SU-DHL-6 (cell line): ENCODE measurements around the gene MEDAG.

Experiments used
- CTCF ChIP-seq: fragments of 200-600 bp; sonication (generic); IDR thresholded peaks from one replicate; pipeline ENCODE4 v1.5.1; 2017; ENCODE audit warnings: antibody characterized with exemption, mild to moderate bottlenecking, low read length, moderate library complexity; ENCODE audit not compliant: insufficient read depth, poor library complexity, severe bottlenecking
- EZH2phosphoT487 ChIP-seq: fragments of 200-600 bp; sonication (generic), shearing (Covaris generic); conservative IDR thresholded peaks from 2 replicates; pipeline ENCODE4 v1.6.1; 2018; ENCODE audit warnings: mild to moderate bottlenecking, antibody characterized with exemption, low read length, moderate library complexity, mixed read lengths

DNA sequence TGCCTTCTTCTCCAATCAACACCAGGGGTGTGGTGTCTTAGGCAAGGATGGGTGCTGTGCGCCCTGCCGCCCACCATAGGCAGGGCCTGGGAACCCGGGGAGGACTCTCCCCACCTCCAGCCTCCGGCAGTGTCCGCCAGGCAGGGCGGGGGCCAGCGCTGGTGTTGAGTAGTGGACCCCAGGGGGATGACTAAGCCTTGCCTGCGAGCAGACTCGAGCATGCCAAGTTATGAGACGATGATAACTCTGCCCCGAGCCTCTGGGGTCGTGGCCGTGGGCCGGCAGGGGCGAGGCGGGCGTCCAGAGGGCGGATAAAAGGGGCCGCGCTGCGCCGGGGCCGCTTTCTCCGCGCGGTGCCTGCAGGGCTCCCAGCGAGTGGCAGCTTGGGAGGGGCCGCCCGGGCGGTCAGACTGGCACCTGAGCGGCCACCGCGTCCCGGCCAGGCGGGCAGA is at the start of gene MEDAG:
- no peak for TF ChIP-seq CTCF
- TF ChIP-seq EZH2phosphoT487: no peak
